Measurements from ENCODE around the gene ZNF580. TPM values are rescaled to one million over a fixed set of nuclear protein-coding genes. Genes with fewer than 3 reads are reported as not detected.

Gene ZNF580
- total and polyA plus RNA-seq, 9 of the 15 experiments (the other 6 are each of a cell fraction or from before 2014, with no cell fraction given), result 2.3 to 47.4 (median 6.0) TPM

DNA sequence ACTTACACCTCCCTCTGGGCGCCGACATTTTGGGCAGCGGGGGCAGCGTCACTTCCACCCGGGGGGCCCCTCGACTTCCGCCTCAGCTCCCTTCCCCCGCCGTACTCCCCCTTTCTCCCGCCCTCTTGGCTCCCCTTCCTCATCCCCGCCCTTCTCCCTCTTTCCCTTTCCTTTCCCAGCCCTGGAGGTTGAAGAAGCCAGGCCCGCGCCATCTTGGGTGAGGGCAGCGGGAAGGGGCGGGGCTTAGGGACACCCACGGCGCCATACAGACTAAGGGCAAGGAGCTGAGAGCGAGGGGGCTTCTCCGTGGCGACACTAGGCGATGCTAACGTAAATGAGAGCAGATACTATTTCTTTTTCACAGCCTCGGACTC, 41.3 kb upstream of the ZNF580 start, which contains the start of gene FIZ1 (continued):
- TF ChIP-seq THAP7 (CRISPR knock-in tag; IDR thresholded peaks at IDR 0.05), result no peak
- TF ChIP-seq L3MBTL2 (IDR thresholded peaks at IDR 0.05), result no peak; the same call in 1 of the 2 replicates
- TF ChIP-seq PHF21A (IDR thresholded peaks at IDR 0.05; ENCODE audit: borderline replicate concordance, low read depth), result no peak
- TF ChIP-seq COPS2 (conservative IDR thresholded peaks at IDR 0.05), result no peak
- no peak for TF ChIP-seq ZNF707 (CRISPR knock-in tag; conservative IDR thresholded peaks at IDR 0.05)
- 0 out of 2 replicates have a peak, but pooled peaks have one; percentile 46 for TF ChIP-seq FOXK1 (CRISPR knock-in tag; IDR thresholded peaks at IDR 0.05; ENCODE audit: borderline replicate concordance)
- TF ChIP-seq VEZF1 (CRISPR knock-in tag; IDR thresholded peaks at IDR 0.05), result peak; percentile 83
- no peak for TF ChIP-seq CHD2 (IDR thresholded peaks at IDR 0.05; ENCODE audit: low read depth, low read length)
- TF ChIP-seq, protein P1, sequence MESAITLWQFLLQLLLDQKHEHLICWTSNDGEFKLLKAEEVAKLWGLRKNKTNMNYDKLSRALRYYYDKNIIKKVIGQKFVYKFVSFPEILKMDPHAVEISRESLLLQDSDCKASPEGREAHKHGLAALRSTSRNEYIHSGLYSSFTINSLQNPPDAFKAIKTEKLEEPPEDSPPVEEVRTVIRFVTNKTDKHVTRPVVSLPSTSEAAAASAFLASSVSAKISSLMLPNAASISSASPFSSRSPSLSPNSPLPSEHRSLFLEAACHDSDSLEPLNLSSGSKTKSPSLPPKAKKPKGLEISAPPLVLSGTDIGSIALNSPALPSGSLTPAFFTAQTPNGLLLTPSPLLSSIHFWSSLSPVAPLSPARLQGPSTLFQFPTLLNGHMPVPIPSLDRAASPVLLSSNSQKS (CRISPR knock-in tag; IDR thresholded peaks at IDR 0.05), result no peak
- TF ChIP-seq ZFP91 (CRISPR knock-in tag; IDR thresholded peaks at IDR 0.05), result no peak
- TF ChIP-seq ZNF3 (CRISPR knock-in tag; IDR thresholded peaks at IDR 0.05), result no peak
- TF ChIP-seq CBFA2T3 (IDR thresholded peaks at IDR 0.05), result 0 out of 2 replicates have a peak, but pooled peaks have one; percentile 9
- TF ChIP-seq ZBTB40 (IDR thresholded peaks at IDR 0.05), result peak; percentile 97
- no peak for TF ChIP-seq ZBTB40 (CRISPR knock-in tag; IDR thresholded peaks at IDR 0.05)
